Islet precursor cell (in vitro differentiated cells): Measurements from ENCODE around the gene SBF2.
"Not testable (repeated sequence)": the region's sequence is repeated elsewhere in the genome, so short reads cannot be mapped to it uniquely, and the experiment has no call there.

Experiments
- DNase-seq: peaks from one replicate; pipeline ENCODE4 v3.0.0-alpha.2; 2018

The SBF2 gene

GRCh38 chr11:10298342-10298741 is 4.3 kb upstream of the SBF2 start:
- no peak for DNase-seq

- DNase-seq: no peak
Observed at GRCh38 chr11:10295064-10295901, 1.3 kb upstream of the SBF2 start.

GRCh38 chr11:10294290-10294953 is 403 bp upstream of the SBF2 start:
- DNase-seq: peak; percentile 80

GRCh38 chr11:10291801-10292638 is 2.0 kb downstream of the SBF2 start:
- DNase-seq: no peak

- no peak for DNase-seq
Observed at GRCh38 chr11:10289765-10290380, 4.1 kb downstream of the SBF2 start.

- DNase-seq: no peak
Observed at GRCh38 chr11:10288881-10289764, 4.9 kb downstream of the SBF2 start.

GRCh38 chr11:10287766-10288715 is 6.0 kb downstream of the SBF2 start:
- no peak for DNase-seq

GRCh38 chr11:10287140-10287539 is 6.9 kb downstream of the SBF2 start:
- no peak for DNase-seq

GRCh38 chr11:10285148-10285802 is 8.7 kb downstream of the SBF2 start:
- no peak for DNase-seq

GRCh38 chr11:10283991-10284390 is 10.0 kb downstream of the SBF2 start:
- no peak for DNase-seq

- no peak for DNase-seq
Observed at GRCh38 chr11:10282117-10282516, 11.9 kb downstream of the SBF2 start.

- DNase-seq: no peak
Observed at GRCh38 chr11:10275714-10276113, 18.3 kb downstream of the SBF2 start.

- no peak for DNase-seq
Observed at GRCh38 chr11:10274726-10275125, 19.3 kb downstream of the SBF2 start.

GRCh38 chr11:10273738-10274137 is 20.3 kb downstream of the SBF2 start:
- DNase-seq: no peak

- no peak for DNase-seq
Observed at GRCh38 chr11:10272132-10272531, 21.9 kb downstream of the SBF2 start.

- DNase-seq: no peak
Observed at GRCh38 chr11:10268746-10269488, 25.1 kb downstream of the SBF2 start.

GRCh38 chr11:10267821-10268220 is 26.2 kb downstream of the SBF2 start:
- no peak for DNase-seq

- no peak for DNase-seq
Observed at GRCh38 chr11:10265936-10266335, 28.1 kb downstream of the SBF2 start.

GRCh38 chr11:10264716-10265115 is 29.3 kb downstream of the SBF2 start:
- DNase-seq: not testable (repeated sequence)
